Vagina (tissue), 2 donors: ENCODE measurements around the gene ZNF423. TPM values are rescaled to one million over a fixed set of nuclear protein-coding genes. Genes with fewer than 3 reads are reported as not detected.

ENCODE experiments used
- DNase-seq, 2 donors: peaks; one replicate each; pipeline ENCODE4 v3.0.0-alpha.2; 2017; ENCODE audit errors: extremely low spot score in 2 of 2
- H3K27ac ChIP-seq: fragments of 200-600 bp; sonication (generic); one replicate; pipeline ENCODE4 v1.5.1; 2019
- H3K27me3 ChIP-seq: fragments of 200-600 bp; sonication (generic); one replicate; pipeline ENCODE4 v1.5.1; 2019
- H3K36me3 ChIP-seq, 2 donors: fragments of 200-600 bp; sonication (generic); one replicate each; pipeline ENCODE4 v1.5.1; 2017 to 2019
- H3K4me1 ChIP-seq: fragments of 200-600 bp; sonication (generic); one replicate; pipeline ENCODE4 v1.5.1; 2019
- H3K4me3 ChIP-seq, 2 donors: fragments of 200-600 bp; sonication (generic); 1 replicate in 1 of 2; 2 replicates in 1 of 2; pipeline ENCODE4 v1.5.1; 2016 to 2019
- H3K9me3 ChIP-seq: fragments of 200-600 bp; sonication (generic); one replicate; pipeline ENCODE4 v1.5.1; 2019
- POLR2A ChIP-seq, 2 donors: fragments of 450-650 bp; IDR thresholded peaks; one replicate each; pipeline ENCODE4 v1.6.1; 2017; ENCODE audit warnings: antibody characterized with exemption in 2 of 2, mild to moderate bottlenecking in 2 of 2, moderate library complexity in 2 of 2
- POLR2AphosphoS5 ChIP-seq, 2 donors: sonication (generic); formaldehyde crosslinking; IDR thresholded peaks; one replicate each; pipeline ENCODE4 v1.9.0; 2017; ENCODE audit warnings: antibody characterized with exemption in 2 of 2, mild to moderate bottlenecking in 2 of 2, low read depth in 1 of 2; ENCODE audit not compliant: insufficient read depth in 1 of 2
- intact Hi-C: fragments of 100-400 bp; cut with DNase I; formaldehyde crosslinking; loops from one replicate; pipeline ENCODE4 v1.15.1; 2023
- total RNA-seq: library from RNA; depleted of rRNA; stranded (reverse); fragments of >200 nt; gene quantifications from one replicate; pipeline ENCODE4 v1.2.3, GENCODE V29; 2016
- TF ChIP-seq, protein P1 (sequence below), 3 experiments: fragments of 450-650 bp in 2 of 3; fragments of 200-600 bp in 1 of 3; sonication (generic) in 1 of 3; IDR thresholded peaks; one replicate each; pipeline ENCODE4 v1.5.1; 2017 to 2019; ENCODE audit warnings: antibody characterized with exemption in 3 of 3, mild to moderate bottlenecking in 2 of 3, moderate library complexity in 2 of 3

ZNF423 gene
- total RNA-seq, 1 donor from 2014 or later = 10.3 TPM

DNA sequence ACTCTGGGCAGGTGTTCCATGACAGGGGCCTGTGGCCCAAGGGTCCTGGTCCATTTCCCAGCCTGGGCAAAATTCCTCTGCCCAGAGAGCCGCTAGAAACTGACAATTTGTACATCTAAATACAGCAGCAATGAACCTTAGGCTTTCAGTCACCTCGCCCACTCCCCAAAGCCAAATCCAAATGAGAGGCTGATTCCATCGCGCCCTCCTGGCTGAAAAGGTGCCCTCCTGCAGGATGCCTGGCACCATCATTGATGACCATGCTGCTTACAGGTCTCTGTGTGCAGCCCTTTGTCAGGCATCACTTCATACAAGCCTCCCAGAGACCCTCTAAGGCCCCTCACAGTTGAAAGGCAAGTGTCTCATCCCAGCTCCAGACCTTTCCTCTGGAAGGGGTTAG is 367.6 kb downstream of the ZNF423 start:
- Histone ChIP-seq H3K9me3 (no peaks in the 10 kb centered on the region), H3K27ac (no peak overlapping the region), H3K27me3 (no peaks in the 10 kb centered on the region), H3K4me1 (peaks cover 21% of the 10 kb centered on the region), H3K4me3 (no peak overlapping the region), H3K36me3 (no peaks in the 10 kb centered on the region)
- intact Hi-C loops = no loop called here
- DNase-seq = no peak
- no peak for TF ChIP-seq POLR2AphosphoS5 (IDR thresholded peaks at IDR 0.05; ENCODE audit: insufficient read depth in 1 of 2, low read depth in 1 of 2)
- no peak for TF ChIP-seq POLR2A (IDR thresholded peaks at IDR 0.05)
- TF ChIP-seq, protein P1, sequence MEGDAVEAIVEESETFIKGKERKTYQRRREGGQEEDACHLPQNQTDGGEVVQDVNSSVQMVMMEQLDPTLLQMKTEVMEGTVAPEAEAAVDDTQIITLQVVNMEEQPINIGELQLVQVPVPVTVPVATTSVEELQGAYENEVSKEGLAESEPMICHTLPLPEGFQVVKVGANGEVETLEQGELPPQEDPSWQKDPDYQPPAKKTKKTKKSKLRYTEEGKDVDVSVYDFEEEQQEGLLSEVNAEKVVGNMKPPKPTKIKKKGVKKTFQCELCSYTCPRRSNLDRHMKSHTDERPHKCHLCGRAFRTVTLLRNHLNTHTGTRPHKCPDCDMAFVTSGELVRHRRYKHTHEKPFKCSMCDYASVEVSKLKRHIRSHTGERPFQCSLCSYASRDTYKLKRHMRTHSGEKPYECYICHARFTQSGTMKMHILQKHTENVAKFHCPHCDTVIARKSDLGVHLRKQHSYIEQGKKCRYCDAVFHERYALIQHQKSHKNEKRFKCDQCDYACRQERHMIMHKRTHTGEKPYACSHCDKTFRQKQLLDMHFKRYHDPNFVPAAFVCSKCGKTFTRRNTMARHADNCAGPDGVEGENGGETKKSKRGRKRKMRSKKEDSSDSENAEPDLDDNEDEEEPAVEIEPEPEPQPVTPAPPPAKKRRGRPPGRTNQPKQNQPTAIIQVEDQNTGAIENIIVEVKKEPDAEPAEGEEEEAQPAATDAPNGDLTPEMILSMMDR (IDR thresholded peaks at IDR 0.05) = no peak

DNA sequence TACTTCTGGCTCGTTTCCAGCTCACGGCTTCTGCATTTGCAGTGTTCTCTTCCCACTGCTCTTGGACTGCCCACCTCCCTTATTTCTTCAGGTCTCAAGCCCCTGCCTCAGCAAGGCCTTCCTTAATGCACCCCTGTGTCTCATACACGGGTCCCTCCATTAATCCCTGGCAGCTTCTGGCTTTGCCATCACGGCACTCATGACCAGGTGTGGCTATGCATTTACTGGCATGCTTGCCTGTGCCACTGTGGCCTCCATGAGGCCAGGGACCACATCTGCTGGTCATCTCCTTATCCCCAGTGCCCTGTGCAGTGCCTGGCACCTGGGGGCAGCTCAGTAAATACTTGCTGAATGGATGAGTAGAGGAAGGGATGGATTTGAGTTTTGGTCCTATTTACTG is 368.2 kb downstream of the ZNF423 start:
- H3K9me3 ChIP-seq = no peaks in the 10 kb centered on the region
- H3K36me3 ChIP-seq = no peaks in the 10 kb centered on the region
- H3K4me1 ChIP-seq = peaks cover 20% of the 10 kb centered on the region
- H3K27ac ChIP-seq = no peak overlapping the region
- TF ChIP-seq POLR2AphosphoS5 (IDR thresholded peaks at IDR 0.05; ENCODE audit: insufficient read depth in 1 of 2, low read depth in 1 of 2) (no peak), POLR2A (IDR thresholded peaks at IDR 0.05) (no peak)
- no peaks in the 10 kb centered on the region for H3K27me3 ChIP-seq
- H3K4me3 ChIP-seq = no peak overlapping the region
- DNase-seq = no peak
- intact Hi-C loops = no loop called here

- no peak for DNase-seq
- TF ChIP-seq POLR2A (IDR thresholded peaks at IDR 0.05) (no peak), POLR2AphosphoS5 (IDR thresholded peaks at IDR 0.05; ENCODE audit: insufficient read depth in 1 of 2, low read depth in 1 of 2) (no peak)
- TF ChIP-seq, protein P1 (IDR thresholded peaks at IDR 0.05) = no peak
- no peak overlapping the region for H3K4me3 ChIP-seq
- peaks cover 8% of the 10 kb centered on the region for H3K4me1 ChIP-seq
- no peaks in the 10 kb centered on the region for H3K36me3 ChIP-seq
- no peaks in the 10 kb centered on the region for H3K9me3 ChIP-seq
- intact Hi-C loops = no loop called here
- H3K27ac ChIP-seq = no peak overlapping the region
- no peaks in the 10 kb centered on the region for H3K27me3 ChIP-seq
Measured at GRCh38 chr16:49486400-49486799, 369.5 kb downstream of the ZNF423 start.

- no peak for DNase-seq
- intact Hi-C loops = no loop called here
- H3K27ac ChIP-seq = no peak overlapping the region
Measured at GRCh38 chr16:49485663-49486062, 370.2 kb downstream of the ZNF423 start.

GRCh38 chr16:49484936-49485335 is 371.0 kb downstream of the ZNF423 start:
- H3K27ac ChIP-seq = peak overlapping the region; percentile 54
- no peaks in the 10 kb centered on the region for H3K9me3 ChIP-seq
- no peaks in the 10 kb centered on the region for H3K36me3 ChIP-seq
- DNase-seq = no peak
- H3K4me3 ChIP-seq = peak overlapping the region in 1 of 2 donors; percentile 32
- intact Hi-C loops = no loop called here
- TF ChIP-seq, protein P1 (IDR thresholded peaks at IDR 0.05) = no peak
- H3K27me3 ChIP-seq = no peaks in the 10 kb centered on the region
- H3K4me1 ChIP-seq = peaks cover 8% of the 10 kb centered on the region

More at GRCh38 chr16:49485663-49486062, 370.2 kb downstream of the ZNF423 start:
- TF ChIP-seq, protein P1 (IDR thresholded peaks at IDR 0.05) = no peak
- TF ChIP-seq POLR2A (IDR thresholded peaks at IDR 0.05) = no peak
- TF ChIP-seq POLR2AphosphoS5 (IDR thresholded peaks at IDR 0.05; ENCODE audit: insufficient read depth in 1 of 2, low read depth in 1 of 2) = no peak
- Histone ChIP-seq H3K27me3 (no peaks in the 10 kb centered on the region), H3K36me3 (no peaks in the 10 kb centered on the region), H3K9me3 (no peaks in the 10 kb centered on the region), H3K4me1 (peaks cover 8% of the 10 kb centered on the region), H3K4me3 (no peak overlapping the region)
